CD14-positive monocyte (primary cell): ENCODE data around the gene TRABD2B. TPM values are rescaled to one million over a fixed set of nuclear protein-coding genes. Genes with fewer than 3 reads are reported as not detected.
A peak's percentile ranks its signal among the peaks of the same experiment; 100 is the strongest.

Experiments used
- DNase-seq, 3 donors: peaks; one replicate each; pipeline ENCODE4 v3.0.0-alpha.2; 2011 to 2022
- H2AFZ ChIP-seq: 2 replicates; pipeline ENCODE4 v1.6.0; 2012; ENCODE audit warnings: mild to moderate bottlenecking, low read depth, low read length, inconsistent platforms; ENCODE audit not compliant: insufficient read depth, poor library complexity, severe bottlenecking
- H3K27ac ChIP-seq, 2 donors: 1 replicate in 1 of 2; 2 replicates in 1 of 2; pipeline ENCODE4 v1.5.1; 2012 to 2013; ENCODE audit warnings: low read length in 2 of 2, control low read depth in 1 of 2, inconsistent platforms in 1 of 2, low read depth in 1 of 2, mild to moderate bottlenecking in 1 of 2
- H3K27me3 ChIP-seq, 2 donors: one replicate each; pipeline versions ENCODE4 v1.6.0 to v1.6.1; 2011 to 2013; ENCODE audit warnings: low read length in 2 of 2; ENCODE audit not compliant: control insufficient read depth in 2 of 2, insufficient read depth in 2 of 2
- H3K36me3 ChIP-seq, 2 donors: replicated peaks in 1 of 2; 1 replicate in 1 of 2; 2 replicates in 1 of 2; pipeline versions ENCODE4 v1.5.1 to v1.6.1; 2012 to 2013; ENCODE audit warnings: low read length in 2 of 2, control low read depth in 1 of 2, inconsistent platforms in 1 of 2, mild to moderate bottlenecking in 1 of 2; ENCODE audit not compliant: insufficient read depth in 2 of 2, control insufficient read depth in 1 of 2
- H3K4me1 ChIP-seq, 2 donors: 1 replicate in 1 of 2; 2 replicates in 1 of 2; pipeline versions ENCODE4 v1.5.1 to v1.6.1; 2012 to 2013; ENCODE audit warnings: low read length in 2 of 2, control low read depth in 1 of 2, inconsistent platforms in 1 of 2, mild to moderate bottlenecking in 1 of 2, moderate library complexity in 1 of 2; ENCODE audit not compliant: insufficient read depth in 2 of 2, control insufficient read depth in 1 of 2
- H3K4me2 ChIP-seq: replicated peaks from 2 replicates; pipeline ENCODE3; 2012; ENCODE audit warnings: low read length, moderate library complexity, mild to moderate bottlenecking; ENCODE audit not compliant: poor library complexity, severe bottlenecking; ENCODE audit errors: extremely low read depth
- H3K4me3 ChIP-seq, 3 experiments: fragments of 200-600 bp in 1 of 3; sonication (generic) in 1 of 3; replicated peaks in 1 of 3; 1 replicate in 2 of 3; 2 replicates in 1 of 3; pipeline ENCODE4 v1.5.1; 2011 to 2013; ENCODE audit warnings: low read length in 3 of 3, mild to moderate bottlenecking in 3 of 3, control low read depth in 2 of 3, low read depth in 2 of 3, inconsistent platforms in 1 of 3, moderate library complexity in 1 of 3
- H3K79me2 ChIP-seq: 2 replicates; pipeline ENCODE4 v1.6.0; 2012; ENCODE audit warnings: mild to moderate bottlenecking, control low read depth, inconsistent platforms, low read length, moderate library complexity; ENCODE audit not compliant: insufficient read depth
- H3K9ac ChIP-seq: 2 replicates; pipeline ENCODE4 v1.6.0; 2017; ENCODE audit warnings: low read length, mild to moderate bottlenecking; ENCODE audit not compliant: insufficient read depth, poor library complexity, severe bottlenecking
- H3K9me3 ChIP-seq, 2 donors: replicated peaks in 1 of 2; 1 replicate in 1 of 2; 2 replicates in 1 of 2; pipeline versions ENCODE4 v1.5.1 to v1.6.1; 2012 to 2013; ENCODE audit warnings: low read length in 2 of 2, control low read depth in 1 of 2; ENCODE audit not compliant: control insufficient read depth in 1 of 2, insufficient read depth in 1 of 2
- H4K20me1 ChIP-seq: 2 replicates; pipeline ENCODE4 v1.6.0; 2012; ENCODE audit warnings: mild to moderate bottlenecking, low read length, control low read depth, moderate library complexity; ENCODE audit not compliant: insufficient read depth
- H3K27ac Mint-ChIP-seq, 7 donors: one replicate each; pipeline ENCODE4 v1.8.0; 2020; ENCODE audit warnings: mild to moderate bottlenecking in 7 of 7, mixed read lengths in 7 of 7, moderate library complexity in 6 of 7, inconsistent platforms in 2 of 7
- H3K27me3 Mint-ChIP-seq, 3 donors: one replicate each; pipeline ENCODE4 v1.8.0; 2021 to 2022; ENCODE audit warnings: low read depth in 3 of 3, mild to moderate bottlenecking in 3 of 3, mixed read lengths in 3 of 3, moderate library complexity in 3 of 3, inconsistent platforms in 1 of 3
- H3K36me3 Mint-ChIP-seq, 2 donors: one replicate each; pipeline ENCODE4 v1.8.0; 2020; ENCODE audit warnings: mixed read lengths in 2 of 2, inconsistent platforms in 1 of 2, mild to moderate bottlenecking in 1 of 2
- H3K4me1 Mint-ChIP-seq: one replicate; pipeline ENCODE4 v1.8.0; 2020; ENCODE audit warnings: mild to moderate bottlenecking, mixed read lengths
- H3K4me3 Mint-ChIP-seq, 2 donors: one replicate each; pipeline ENCODE4 v1.8.0; 2020; ENCODE audit warnings: mild to moderate bottlenecking in 2 of 2, mixed read lengths in 2 of 2, moderate library complexity in 1 of 2
- H3K9me3 Mint-ChIP-seq, 7 donors: one replicate each; pipeline ENCODE4 v1.8.0; 2020 to 2022; ENCODE audit warnings: mixed read lengths in 7 of 7, mild to moderate bottlenecking in 6 of 7, moderate library complexity in 6 of 7, inconsistent platforms in 2 of 7
- CTCF ChIP-seq: fragments of 200-600 bp; IDR thresholded peaks from one replicate; pipeline ENCODE4 v1.8.0; 2022; ENCODE audit warnings: antibody characterized with exemption, mild to moderate bottlenecking
- WGBS: methylation state at CpG from one replicate; pipeline ENCODE4 v1.1.5; 2013; ENCODE audit warnings: missing lambda C conversion rate; ENCODE audit not compliant: insufficient coverage; 5-methylcytosine and 5-hydroxymethylcytosine counted together
- intact Hi-C, 2 donors: fragments of 100-400 bp; cut with micrococcal nuclease; formaldehyde crosslinking; loops; one replicate each; pipeline versions ENCODE4 v1.15.0 to v1.15.1; 2023
- polyA plus RNA-seq, 3 donors: library from polyadenylated mRNA; depleted of rRNA in 1 of 3; unstranded in 2 of 3; stranded (reverse) in 1 of 3; fragments of 300-500 nt in 2 of 3; fragments of >200 nt in 1 of 3; fragmentation: Illumina TruSeq in 2 of 3; gene quantifications; 1 replicate in 2 of 3; 2 replicates in 1 of 3; pipeline ENCODE4 v1.2.3, GENCODE V29; 2012 to 2021

Gene TRABD2B
- polyA plus RNA-seq, 3 donors: not detected

DNA sequence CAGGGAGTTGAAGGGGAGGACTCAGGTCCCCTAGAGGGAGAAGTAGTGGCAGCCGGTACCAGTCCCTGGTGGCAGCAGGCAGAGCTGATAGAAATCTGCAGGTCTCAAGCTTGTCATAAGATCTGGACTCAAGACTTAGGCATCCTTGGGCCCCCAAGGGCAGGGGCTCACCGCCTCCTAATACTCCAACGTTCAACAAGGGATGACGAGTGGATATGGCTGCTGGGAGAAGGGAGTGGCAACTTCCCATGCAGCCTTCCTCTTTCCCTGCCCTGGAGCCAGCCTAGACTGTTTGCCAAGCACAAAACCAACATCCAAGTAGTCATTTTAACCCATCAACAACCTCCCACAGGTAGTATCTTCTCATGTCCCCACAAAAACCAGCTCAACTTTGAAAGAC is 6.9 kb downstream of the TRABD2B start:
- intact Hi-C loops: no loop called here
- 100% methylated on average over 1 of the region's 4 CpGs for WGBS
- H3K27me3 Mint-ChIP-seq: peaks cover 51 to 62% (median 59%) of the 10 kb centered on the region in 3 donors
- Histone ChIP-seq H3K79me2 (no peaks in the 10 kb centered on the region), H3K4me1 (no peaks in the 10 kb centered on the region), H2AFZ (no peak overlapping the region), H3K36me3 (no peaks in the 10 kb centered on the region), H3K27me3 (peaks cover 22 to 48% of the 10 kb centered on the region in 2 donors), H3K9ac (no peak overlapping the region), H3K4me3 (no peak overlapping the region), H4K20me1 (no peaks in the 10 kb centered on the region), H3K4me2 (no peak overlapping the region), H3K9me3 (peaks cover 0 to 6% of the 10 kb centered on the region in 2 donors), H3K27ac (no peak overlapping the region)
- no peak for DNase-seq
- no peaks in the 10 kb centered on the region for H3K4me1 Mint-ChIP-seq
- H3K9me3 Mint-ChIP-seq: peaks cover 0 to 2% (median 0%) of the 10 kb centered on the region in 7 donors
- H3K27ac Mint-ChIP-seq: no peak overlapping the region
- peak overlapping the region in 1 of 2 donors; percentile 13 for H3K4me3 Mint-ChIP-seq
- no peaks in the 10 kb centered on the region for H3K36me3 Mint-ChIP-seq
- TF ChIP-seq CTCF: no peak

GRCh38 chr1:47987601-47988000 is 9.6 kb downstream of the TRABD2B start:
- H3K36me3 Mint-ChIP-seq: no peaks in the 10 kb centered on the region
- Histone ChIP-seq H3K4me3 (no peak overlapping the region), H2AFZ (no peak overlapping the region), H3K27ac (no peak overlapping the region), H3K4me1 (no peaks in the 10 kb centered on the region), H3K9me3 (no peaks in the 10 kb centered on the region), H3K4me2 (no peak overlapping the region), H3K27me3 (peaks cover 26 to 61% of the 10 kb centered on the region in 2 donors), H4K20me1 (no peaks in the 10 kb centered on the region), H3K79me2 (no peaks in the 10 kb centered on the region), H3K9ac (no peak overlapping the region), H3K36me3 (no peaks in the 10 kb centered on the region)
- H3K27me3 Mint-ChIP-seq: peaks cover 57 to 65% (median 64%) of the 10 kb centered on the region in 3 donors
- H3K4me1 Mint-ChIP-seq: no peaks in the 10 kb centered on the region
- TF ChIP-seq CTCF: no peak
- WGBS: 93% methylated on average over 6 of the region's 11 CpGs
- intact Hi-C loops: loop anchor here in 1 of 2 donors (10.0 kb wide), 1 partner anchor 247 kb away; no protein-coding TSS in a partner anchor
- no peak overlapping the region for H3K4me3 Mint-ChIP-seq
- no peak overlapping the region for H3K27ac Mint-ChIP-seq
- no peak for DNase-seq
- H3K9me3 Mint-ChIP-seq: peaks cover 0 to 2% (median 0%) of the 10 kb centered on the region in 7 donors
